NCI-H1694 treated with DMSO at 0.1 percent for 48 hours (cell line): ENCODE results near the gene SLC11A1.

Source experiments
- DNase-seq: peaks from one replicate; lab custom pipeline; 2025; lab: John Stamatoyannopoulos, UW

Gene SLC11A1

DNA sequence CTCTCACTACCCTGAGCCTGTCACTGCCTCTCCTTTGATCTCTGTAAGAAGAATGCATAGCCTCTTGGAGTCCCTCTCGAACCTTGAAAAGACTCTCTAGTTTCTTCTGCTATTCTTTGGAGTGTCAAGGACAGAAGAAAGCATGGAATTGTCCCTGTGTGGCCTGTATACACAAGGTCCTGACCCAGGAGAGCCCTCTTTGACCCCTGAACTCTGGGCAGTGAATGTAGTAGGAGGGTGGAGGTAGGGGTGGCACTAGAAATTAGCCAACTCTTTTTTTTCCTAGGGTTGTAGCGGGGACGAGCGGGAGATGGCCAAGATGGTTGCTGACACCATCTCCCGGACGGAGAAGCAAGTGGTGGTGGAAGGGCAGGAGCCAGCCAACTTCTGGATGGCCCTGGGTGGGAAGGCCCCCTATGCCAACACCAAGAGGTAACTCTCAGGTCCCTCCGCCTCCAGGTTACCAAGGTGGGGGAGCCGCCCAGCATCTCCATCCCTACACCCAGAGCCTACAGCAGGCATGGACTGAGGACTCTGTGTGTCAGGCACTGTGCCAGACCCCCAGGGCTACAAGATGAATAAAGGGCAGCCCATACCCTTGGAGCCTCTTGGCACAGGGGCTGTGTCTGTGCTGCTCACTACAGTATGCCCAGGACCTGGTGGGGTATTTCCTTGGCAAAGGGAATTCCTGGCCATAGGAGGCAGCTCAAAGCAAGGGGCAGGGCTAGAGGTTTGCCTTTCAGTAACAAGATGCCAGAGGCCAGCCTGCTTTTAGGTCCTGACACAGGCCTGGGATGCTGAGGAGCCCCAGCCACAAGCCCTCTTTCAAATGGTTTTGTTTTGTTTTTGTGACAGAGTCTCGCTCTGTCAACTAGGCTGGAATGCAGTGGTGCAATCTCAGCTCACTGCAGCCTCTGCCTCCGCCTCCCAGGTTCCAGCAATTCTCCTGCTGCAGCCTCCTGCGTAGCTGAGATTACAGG is 53.2 kb downstream of the SLC11A1 start:
- no peak for DNase-seq

- DNase-seq: no peak
Measured at GRCh38 chr2:218436992-218437391, 54.9 kb downstream of the SLC11A1 start.

- DNase-seq: no peak
Measured at GRCh38 chr2:218437969-218438368, 55.9 kb downstream of the SLC11A1 start.

DNA sequence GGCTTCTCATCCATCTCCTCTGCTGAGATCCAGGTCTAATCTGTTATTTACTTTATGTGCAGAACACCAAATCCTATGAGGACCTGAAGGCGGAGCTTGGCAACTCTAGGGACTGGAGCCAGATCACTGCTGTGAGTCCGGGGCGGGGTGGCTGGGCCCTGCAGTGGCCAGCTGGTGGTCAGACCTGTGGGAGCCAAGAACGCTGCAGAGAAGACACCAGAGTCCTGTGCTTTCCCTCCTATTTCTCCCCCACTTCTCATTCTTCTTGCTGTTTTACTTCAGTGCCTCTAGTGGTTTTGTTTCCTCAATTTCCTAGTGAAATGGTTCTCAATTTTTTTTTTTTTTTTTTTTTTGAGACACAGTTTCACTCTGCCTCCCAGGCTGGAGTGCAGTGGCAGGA is 56.5 kb downstream of the SLC11A1 start:
- no peak for DNase-seq

GRCh38 chr2:218444692-218445357 is 62.8 kb downstream of the SLC11A1 start:
- no peak for DNase-seq

DNA sequence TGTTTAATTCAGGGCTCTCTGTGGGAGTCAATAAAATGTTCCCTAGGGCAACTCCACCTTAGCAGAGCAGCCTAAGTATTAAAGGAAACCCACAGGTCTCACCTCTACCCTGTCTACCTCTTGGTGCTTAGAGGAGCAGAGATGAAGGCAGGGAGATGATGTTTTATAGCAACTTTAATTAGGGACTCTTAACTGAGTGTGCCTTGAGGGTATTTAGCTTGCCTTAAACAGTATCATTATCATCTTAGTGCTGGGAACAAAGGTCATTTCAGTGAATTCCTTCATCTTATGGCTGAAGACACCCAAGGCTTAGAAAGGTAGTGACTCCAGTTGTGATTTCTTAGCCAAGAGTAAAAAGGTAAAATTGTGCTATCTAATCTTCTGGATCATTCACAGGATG is 63.5 kb downstream of the SLC11A1 start:
- no peak for DNase-seq
